KOPT-K1 (cell line): ENCODE data around the gene CHTF18.
"Not testable (repeated sequence)": the region's sequence is repeated elsewhere in the genome, so short reads cannot be mapped to it uniquely, and the experiment has no call there.

Experiments
- H3K27ac ChIP-seq: fragments of 200-600 bp; sonication (generic); 2 replicates; pipeline ENCODE4 v1.5.1; 2016; ENCODE audit warnings: antibody characterized with exemption, mild to moderate bottlenecking, low read depth, low read length; ENCODE audit not compliant: poor library complexity, severe bottlenecking
- H3K36me3 ChIP-seq: fragments of 200-600 bp; sonication (generic); 2 replicates; pipeline ENCODE4 v1.5.1; 2017; ENCODE audit warnings: antibody characterized with exemption, mild to moderate bottlenecking, low read length, moderate library complexity; ENCODE audit not compliant: insufficient read depth
- H3K9me3 ChIP-seq: fragments of 200-600 bp; sonication (generic); 2 replicates; pipeline ENCODE4 v1.5.1; 2017; ENCODE audit warnings: antibody characterized with exemption, low read length, mild to moderate bottlenecking; ENCODE audit not compliant: insufficient read depth, poor library complexity, severe bottlenecking

CHTF18 gene

DNA sequence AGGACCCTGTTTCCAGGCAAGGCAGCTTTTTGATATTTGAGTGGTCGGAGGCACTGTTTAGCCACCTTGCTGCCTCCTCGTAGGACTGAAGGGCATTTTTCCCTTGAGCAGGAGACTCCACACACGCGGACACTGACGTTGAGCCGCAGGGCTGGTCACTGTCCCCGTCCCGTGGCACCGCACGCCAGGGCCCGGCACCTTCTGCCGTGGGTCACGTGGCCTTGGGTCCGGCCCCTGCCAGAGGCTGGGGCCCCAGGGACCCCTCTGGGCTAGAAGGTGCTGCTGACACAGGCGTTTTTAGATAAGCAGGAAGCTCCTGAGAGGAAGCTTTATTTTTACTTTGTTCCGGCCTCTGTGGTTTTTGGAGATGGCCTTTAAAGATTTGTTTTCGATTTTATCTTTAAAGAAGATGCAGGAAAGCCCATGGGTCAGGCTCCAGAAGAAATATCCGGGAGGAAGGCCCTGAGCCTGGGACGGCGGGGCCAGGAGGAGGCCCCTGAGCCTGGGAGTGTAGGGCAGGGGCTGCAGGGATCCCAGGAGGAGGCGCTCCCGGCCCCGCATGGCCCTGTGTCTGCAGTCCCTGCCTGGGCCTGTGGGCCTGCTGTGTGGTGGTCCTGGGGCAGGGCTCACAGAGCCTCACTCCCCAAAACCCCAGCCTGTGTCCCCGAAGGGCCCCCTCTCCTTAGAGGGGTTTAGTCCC lies 42.6 kb downstream of the CHTF18 start:
- Histone ChIP-seq H3K9me3 (peaks cover 12% of the 10 kb centered on the region), H3K36me3 (no peaks in the 10 kb centered on the region), H3K27ac (no peak overlapping the region)

DNA sequence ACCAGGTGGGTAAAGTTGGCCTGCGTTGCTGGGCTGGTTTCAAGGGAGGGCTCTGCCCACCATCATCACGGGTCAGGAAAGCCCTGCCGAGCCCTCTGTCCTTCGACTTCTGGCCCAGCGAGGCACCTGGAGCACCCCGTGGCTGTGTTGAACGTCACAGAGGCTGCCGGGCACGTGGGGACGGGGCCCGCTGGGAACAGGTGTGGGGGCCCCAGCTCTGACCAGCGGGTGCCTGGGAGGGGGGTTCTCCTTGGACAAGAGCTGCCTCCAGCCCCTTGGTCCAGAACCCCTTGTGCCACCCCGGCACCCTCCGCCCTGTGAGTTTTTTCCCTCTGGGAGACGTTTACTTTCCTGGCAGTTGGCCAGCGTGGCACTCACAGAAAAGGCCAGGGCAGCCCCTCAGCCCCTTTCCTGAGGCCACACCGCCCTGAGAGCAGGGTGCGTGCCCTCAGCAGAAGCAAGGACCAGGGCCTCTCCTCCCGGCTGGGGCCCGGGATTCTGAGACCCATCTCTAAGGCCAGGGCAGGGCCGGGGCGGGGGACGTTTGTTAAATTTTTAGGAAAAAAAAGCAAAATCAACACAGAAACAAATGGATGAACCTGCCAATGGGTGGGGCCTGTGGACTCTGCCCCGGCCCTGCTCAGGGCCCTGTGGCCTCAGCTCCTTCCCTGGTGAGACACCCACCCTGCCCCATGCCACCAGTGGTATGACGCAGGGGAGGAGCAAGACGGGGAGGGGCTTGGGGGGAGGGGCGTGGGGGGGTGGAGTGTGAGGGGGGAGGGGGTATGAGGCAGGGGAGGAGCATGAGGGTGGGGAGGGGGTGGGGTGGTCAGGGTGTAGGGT lies 43.4 kb downstream of the CHTF18 start:
- Histone ChIP-seq H3K9me3 (peaks cover 20% of the 10 kb centered on the region), H3K27ac (no peak overlapping the region), H3K36me3 (no peaks in the 10 kb centered on the region)

DNA sequence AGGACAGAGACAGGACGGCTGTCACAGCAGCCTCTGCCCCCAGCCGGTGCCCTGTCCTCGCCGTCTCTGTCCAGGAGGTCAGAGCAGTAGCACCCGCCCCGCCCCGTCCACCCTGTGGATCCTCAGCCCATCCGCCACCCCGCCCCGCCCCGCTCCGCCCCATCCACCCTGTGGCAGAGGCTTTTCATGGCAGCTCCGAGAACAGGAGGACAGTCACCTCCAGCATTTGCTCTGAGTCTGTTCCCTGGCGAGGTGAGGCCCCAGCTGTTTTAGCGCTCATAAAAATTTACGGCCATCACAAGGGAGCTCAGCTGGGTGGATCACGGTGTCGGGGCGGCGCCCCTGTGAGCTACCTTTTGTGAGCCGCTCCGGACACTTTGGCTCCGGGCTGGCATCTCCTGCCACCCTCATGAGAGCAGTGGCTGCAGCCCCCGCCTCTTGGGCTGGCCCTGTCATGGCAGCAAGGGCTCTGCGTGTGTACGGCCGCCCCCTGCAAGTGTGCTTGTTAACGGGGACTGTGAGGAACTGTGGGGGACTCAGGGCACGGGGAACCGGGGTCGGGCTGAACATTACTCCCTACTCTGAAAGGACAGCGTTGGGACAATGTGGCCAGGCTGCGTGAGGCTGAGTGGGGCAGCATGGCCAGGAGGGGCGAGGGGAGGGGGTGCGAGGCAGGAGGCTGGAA lies 44.4 kb downstream of the CHTF18 start:
- no peaks in the 10 kb centered on the region for H3K36me3 ChIP-seq
- peaks cover 28% of the 10 kb centered on the region for H3K9me3 ChIP-seq
- H3K27ac ChIP-seq = no peak overlapping the region

DNA sequence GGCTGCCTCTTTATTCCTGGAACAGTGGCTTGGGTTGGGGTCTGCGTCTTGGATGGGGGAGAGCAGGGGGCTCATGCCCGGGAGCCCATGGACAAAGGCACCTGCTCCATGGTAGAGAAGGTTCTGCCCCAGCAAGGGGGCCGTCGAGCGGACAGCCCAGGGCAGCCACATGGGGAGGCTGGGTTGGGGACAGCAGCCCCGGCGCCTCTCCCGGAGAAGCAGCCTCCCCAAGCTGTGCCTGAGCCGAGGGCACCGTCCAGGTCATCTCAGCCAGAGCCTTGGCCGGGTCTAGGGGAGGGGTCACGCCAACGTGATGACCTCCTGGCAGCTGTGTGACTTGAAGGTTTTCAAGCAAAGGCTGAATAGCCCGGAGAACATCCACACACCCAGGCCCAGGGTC lies 45.0 kb downstream of the CHTF18 start:
- peaks cover 28% of the 10 kb centered on the region for H3K9me3 ChIP-seq
- H3K36me3 ChIP-seq = no peaks in the 10 kb centered on the region
- no peak overlapping the region for H3K27ac ChIP-seq

DNA sequence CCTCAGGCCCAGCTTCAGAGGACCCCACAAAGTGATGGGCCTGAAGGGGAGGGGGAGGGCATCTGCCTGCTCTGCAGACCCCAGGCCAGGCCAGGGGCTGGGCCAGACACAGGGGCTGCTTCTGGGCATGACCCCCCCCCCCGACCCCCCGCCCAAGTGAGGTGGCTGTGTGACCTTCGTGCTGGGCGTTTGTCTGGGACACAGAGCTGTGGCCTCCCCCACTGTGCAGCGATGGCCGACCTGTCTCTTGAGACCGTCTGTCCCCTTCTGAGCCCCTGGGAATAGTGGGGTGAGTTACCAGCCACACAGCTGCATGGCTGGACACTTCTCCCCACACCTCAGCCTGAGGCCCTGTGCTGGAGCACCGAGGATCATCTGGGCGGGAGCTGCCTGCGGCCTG lies 47.0 kb downstream of the CHTF18 start:
- H3K9me3 ChIP-seq = peaks cover 28% of the 10 kb centered on the region
- no peaks in the 10 kb centered on the region for H3K36me3 ChIP-seq
- H3K27ac ChIP-seq = no peak overlapping the region

DNA sequence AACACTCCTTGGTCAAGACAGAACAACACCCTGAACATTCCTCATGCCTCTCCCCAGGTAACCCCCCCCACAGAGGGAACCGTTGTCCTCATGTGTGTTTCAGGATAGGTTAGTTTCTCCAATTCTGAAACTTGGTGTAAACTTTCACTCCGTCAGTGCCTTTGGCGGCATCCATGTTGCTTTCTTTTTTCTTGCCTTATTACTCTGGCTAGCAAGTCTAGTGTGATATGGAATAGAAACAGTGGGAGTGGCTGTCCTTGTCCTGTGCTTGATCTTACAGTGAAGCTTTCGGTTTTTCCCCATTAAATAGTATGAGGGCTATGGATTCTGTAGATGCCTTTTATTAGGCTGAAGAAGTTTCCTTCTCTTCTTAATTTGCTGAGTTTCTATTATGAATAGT lies 47.8 kb downstream of the CHTF18 start:
- Histone ChIP-seq H3K9me3 (peaks cover 28% of the 10 kb centered on the region), H3K27ac (no peak overlapping the region), H3K36me3 (no peaks in the 10 kb centered on the region)

DNA sequence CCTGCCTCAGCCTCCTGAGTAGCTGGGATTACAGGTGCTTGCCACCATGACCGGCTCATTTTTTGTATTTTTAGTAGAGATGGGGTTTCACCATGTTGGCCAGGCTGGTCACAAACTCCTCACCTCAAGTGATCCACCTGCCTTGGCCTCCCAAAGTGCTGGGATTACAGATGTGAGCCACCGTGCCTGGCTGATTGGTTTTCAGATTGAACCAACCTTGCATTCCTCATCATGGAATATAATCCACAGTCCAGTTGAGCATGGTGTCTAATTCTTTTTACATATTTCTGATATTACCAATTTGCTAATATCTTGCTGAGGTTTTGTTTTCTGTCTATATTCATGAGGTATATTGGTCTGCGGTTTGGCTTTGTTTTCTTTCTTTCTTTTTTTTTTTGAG lies 48.4 kb downstream of the CHTF18 start:
- H3K36me3 ChIP-seq, H3K27ac ChIP-seq: not testable (repeated sequence)
- H3K9me3 ChIP-seq = peaks cover 28% of the 10 kb centered on the region

DNA sequence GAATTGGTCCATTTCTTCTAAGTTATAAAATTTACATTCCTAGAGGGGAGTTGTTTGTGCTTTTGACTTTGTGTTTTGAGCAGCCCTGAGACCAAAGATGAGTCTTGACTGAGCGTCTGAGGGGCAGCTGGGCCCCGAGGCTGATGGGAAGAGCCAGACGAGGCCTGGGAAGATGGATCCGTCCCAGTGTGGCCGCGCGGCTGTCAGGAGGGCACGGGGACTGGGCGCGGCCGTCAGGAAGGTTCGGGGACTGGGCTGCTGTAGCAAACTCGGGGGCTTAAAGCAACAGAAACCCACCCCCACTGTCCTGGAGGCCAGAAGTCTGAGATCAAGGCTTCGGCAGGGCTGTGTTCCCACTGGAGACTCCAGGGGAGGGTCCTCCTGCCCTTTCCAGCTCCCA lies 50.3 kb downstream of the CHTF18 start:
- H3K27ac ChIP-seq = no peak overlapping the region
- no peaks in the 10 kb centered on the region for H3K36me3 ChIP-seq
- H3K9me3 ChIP-seq = peaks cover 28% of the 10 kb centered on the region

DNA sequence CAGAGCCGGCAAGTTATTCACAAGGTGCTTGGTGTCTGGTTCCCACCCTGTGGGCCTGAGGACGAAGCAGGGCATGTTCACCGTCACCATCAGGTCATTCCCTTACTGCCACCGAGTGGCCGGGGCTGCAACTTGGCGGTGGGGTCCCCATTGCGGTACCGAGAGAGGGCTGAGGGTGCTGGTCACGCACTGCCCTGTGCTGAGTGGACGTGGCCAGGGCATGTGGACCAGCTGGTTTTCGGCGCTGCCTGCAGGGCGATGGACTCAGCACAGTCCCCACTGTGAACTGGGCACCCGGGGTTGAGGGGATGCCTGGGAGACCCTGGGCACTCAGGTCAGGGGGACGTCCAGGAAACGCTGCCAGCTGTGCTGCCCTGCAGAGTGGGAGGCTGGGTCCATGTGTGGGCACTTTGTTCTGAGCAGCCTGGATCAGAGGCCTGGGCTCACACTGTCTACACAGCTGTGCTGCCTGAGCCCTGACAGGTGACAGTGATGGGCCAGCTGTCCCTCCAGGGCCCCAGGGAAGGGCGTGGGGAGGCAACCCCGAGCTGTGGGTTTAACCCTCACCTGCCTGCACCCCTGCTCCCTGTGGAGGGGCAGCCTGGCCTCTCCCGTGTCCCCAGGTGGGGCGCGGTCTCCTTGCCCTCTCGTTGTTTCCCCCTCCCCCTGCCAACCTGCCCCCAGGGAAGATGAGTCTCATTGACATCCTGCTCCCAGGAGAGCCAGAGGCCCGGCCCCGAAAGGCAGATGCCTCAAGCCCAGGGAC lies 51.4 kb downstream of the CHTF18 start:
- Histone ChIP-seq H3K9me3 (peaks cover 28% of the 10 kb centered on the region), H3K36me3 (no peaks in the 10 kb centered on the region), H3K27ac (no peak overlapping the region)

DNA sequence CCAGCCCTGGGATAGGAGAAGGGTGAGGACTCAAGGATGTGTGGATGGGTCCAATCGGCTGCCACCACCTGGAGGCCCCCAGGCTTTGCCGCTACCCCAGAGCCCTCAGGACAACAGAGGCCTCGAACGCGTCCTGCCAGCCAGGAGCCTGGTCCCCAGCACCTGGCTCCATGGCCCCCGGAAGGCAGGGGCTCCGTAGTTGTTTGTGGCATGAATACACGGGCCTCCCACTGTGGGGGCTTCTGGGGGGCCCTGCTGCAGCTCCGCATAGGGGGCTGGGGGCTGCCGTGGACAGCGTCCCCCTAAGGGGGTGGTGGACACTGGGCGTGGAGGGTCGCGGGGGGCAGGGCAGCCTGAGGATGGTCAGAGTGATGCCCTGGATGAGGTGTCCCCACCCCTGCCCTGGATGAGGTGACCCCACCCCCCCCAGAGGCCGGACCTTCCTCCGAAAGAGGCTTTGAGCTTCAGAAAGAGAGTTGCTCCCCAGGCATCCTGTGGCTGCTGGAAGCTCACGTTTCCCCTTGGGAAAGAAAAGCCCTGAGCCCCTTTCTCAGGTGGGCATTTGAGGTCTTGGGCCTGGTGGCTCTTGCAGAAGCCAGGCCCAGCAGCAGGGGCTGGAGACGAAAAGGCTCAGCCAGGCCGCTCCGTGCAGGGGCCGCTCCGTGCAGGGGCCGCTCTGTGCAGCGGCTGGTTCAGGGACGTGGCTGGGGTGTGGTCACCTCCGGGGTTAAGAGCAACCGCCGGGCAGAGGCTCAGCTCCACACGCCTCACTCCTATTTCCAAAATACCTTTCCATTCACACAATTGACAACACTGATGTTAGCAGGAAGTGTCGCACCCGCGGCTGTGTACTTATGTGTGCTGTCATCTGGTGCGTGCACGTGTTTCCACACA lies 52.4 kb downstream of the CHTF18 start:
- Histone ChIP-seq H3K36me3 (no peaks in the 10 kb centered on the region), H3K27ac (no peak overlapping the region), H3K9me3 (peaks cover 18% of the 10 kb centered on the region)

DNA sequence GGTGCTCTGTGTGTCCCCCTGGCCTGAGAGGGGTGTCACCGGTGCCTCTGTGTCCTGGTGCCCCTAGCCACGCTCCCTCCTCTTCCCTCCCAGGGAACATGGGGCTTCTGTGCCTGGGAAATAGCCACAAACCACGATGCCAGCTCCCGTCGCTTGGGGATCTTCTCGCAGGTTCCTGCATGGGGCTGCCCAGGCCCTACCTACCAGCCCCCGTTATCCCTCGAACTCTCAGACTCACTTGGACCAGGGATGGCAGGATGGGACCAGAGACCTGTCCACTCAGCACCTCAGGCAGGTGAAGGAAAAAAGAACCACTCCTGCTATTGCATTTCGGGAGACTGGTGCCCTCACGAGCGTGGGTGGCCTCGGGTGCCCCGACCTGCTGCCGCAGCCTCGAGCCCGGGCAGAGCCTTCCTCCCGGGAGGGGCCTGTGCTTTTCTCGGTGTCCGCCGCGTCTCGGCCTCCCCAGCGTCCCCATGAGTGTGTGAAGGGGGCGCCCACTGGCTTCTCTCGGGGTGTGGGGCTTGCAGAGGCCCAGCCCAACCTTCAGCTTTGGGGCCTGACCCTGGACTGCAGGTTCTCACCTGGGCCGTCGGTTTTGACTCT lies 53.1 kb downstream of the CHTF18 start:
- no peaks in the 10 kb centered on the region for H3K36me3 ChIP-seq
- no peak overlapping the region for H3K27ac ChIP-seq
- H3K9me3 ChIP-seq = peaks cover 11% of the 10 kb centered on the region

DNA sequence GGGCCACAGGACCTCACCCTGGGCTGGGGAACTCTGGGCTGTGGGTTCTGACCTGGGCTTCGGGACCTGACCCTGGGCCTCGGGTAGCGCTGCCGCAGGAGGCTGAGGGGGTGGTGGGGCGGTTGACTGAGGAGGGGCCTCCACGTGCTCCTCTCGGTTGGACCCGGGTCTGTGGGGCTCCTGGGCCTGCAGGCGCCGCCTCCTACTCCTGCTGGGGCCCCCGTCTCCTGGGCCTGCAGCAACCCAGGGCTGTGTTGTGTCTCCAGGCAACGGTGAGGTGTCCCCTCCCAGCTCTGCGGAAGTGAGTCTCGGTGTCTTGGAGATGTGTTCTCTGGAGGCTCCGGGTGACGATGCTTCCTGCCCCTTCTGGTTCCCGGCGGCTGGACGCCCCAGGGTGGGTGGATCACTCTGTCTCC lies 53.6 kb downstream of the CHTF18 start:
- H3K9me3 ChIP-seq = peaks cover 8% of the 10 kb centered on the region
- no peak overlapping the region for H3K27ac ChIP-seq
- H3K36me3 ChIP-seq = no peaks in the 10 kb centered on the region

DNA sequence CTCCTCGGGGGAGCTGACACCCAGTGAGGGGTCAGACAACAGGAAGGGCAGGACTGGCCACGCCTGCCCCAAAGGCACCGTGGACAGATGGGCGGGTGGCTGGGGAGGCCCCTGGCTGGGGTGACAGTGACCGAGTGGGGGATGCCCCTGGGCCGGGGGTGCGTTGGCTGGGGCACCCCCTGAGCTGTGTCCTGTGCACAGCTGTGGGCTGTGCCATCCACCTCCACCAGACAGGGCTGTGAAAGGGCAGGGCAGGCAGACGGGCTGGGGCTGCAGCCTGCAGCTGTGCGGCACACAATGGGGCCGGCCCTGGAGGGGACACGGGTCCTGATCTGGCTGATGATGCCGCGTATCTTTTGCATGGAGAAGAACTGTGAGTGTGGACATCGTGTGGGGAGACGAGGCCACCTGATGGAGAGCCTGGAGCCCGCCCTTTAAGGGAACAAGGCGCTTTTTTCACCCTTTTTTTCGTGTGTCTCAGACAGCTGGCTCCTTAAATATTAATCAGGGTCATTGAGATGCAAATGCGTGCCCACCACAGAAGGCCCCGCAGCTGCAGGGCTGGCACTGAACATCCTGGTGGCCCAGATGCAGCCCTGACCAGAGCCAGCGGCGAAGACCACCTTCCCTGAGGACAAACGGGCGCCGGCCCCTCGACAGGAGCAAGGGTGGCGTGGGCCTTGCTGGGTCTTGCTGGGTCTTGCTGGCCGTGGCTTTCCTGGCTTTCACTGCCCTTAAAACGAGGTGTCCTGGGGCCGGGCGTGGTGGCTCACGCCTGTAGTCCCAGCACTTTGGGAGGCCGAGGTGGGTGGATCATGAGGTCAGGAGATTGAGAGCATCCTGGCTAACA lies 54.5 kb downstream of the CHTF18 start:
- Histone ChIP-seq H3K9me3 (peaks cover 11% of the 10 kb centered on the region), H3K36me3 (no peaks in the 10 kb centered on the region), H3K27ac (no peak overlapping the region)
